ENCODE measurements around the gene BRK1. TPM values are rescaled to one million over a fixed set of nuclear protein-coding genes. Genes with fewer than 3 reads are reported as not detected.
A peak's percentile ranks its signal among the peaks of the same experiment; 100 is the strongest.

Gene BRK1
- total and polyA plus RNA-seq, 4 donors: 28.3 to 82.2 (median 67.9) TPM

- DNase-seq (ENCODE audit: low spot score): no peak
- WGBS: 67% methylated on average over 28 of the region's 28 CpGs
- no peaks in the 10 kb centered on the region for H3K4me1 ChIP-seq (ENCODE audit: control insufficient read depth in 4 of 4, insufficient read depth in 4 of 4, low read length in 3 of 4)
- H3K27ac ChIP-seq (ENCODE audit: low read depth in 1 of 2, low read length in 2 of 2): no peak within 1 kb of the TSS
- H3K9ac ChIP-seq (ENCODE audit: low read depth in 1 of 2, low read length in 2 of 2): no peak within 1 kb of the TSS
- no peak within 1 kb of the TSS for H3K4me3 ChIP-seq (ENCODE audit: low read depth in 1 of 3, low read length in 3 of 3)
- H3K36me3 ChIP-seq (ENCODE audit: control insufficient read depth in 4 of 4, insufficient read depth in 3 of 4, low read depth in 1 of 4, low read length in 3 of 4): no peaks in the 10 kb centered on the region
- no peak for TF ChIP-seq NR2F2 (IDR thresholded peaks at IDR 0.05)
- no peak for TF ChIP-seq EGR1 (IDR thresholded peaks at IDR 0.05; ENCODE audit: low read depth in 2 of 2)
- TF ChIP-seq RAD21 (IDR thresholded peaks at IDR 0.05): no peak
- TF ChIP-seq TAF1 (conservative IDR thresholded peaks at IDR 0.05): no peak
- TF ChIP-seq CTCF (IDR thresholded peaks at IDR 0.05; ENCODE audit: low read depth, low read length, missing input control): no peak
- no peak for TF ChIP-seq ZBTB33 (IDR thresholded peaks at IDR 0.05)
- TF ChIP-seq MAX (IDR thresholded peaks at IDR 0.05): no peak
- no peak for TF ChIP-seq JUND (IDR thresholded peaks at IDR 0.05)
- TF ChIP-seq REST (IDR thresholded peaks at IDR 0.05): no peak
- no peak for TF ChIP-seq RXRA (IDR thresholded peaks at IDR 0.05)
- TF ChIP-seq FOXA2 (IDR thresholded peaks at IDR 0.05): no peak
- no peak for TF ChIP-seq GABPA (IDR thresholded peaks at IDR 0.05 in 1 of 2, conservative IDR thresholded peaks at IDR 0.05 in 1 of 2)
- TF ChIP-seq SP1 (IDR thresholded peaks at IDR 0.05): no peak
- no peak for TF ChIP-seq HNF4A (conservative IDR thresholded peaks at IDR 0.05)
- no peaks in the 10 kb centered on the region for H3K9me3 ChIP-seq (ENCODE audit: control insufficient read depth in 4 of 4, low read length in 3 of 4)
- no peaks in the 10 kb centered on the region for H3K27me3 ChIP-seq (ENCODE audit: control insufficient read depth in 4 of 4, insufficient read depth in 4 of 4, low read length in 3 of 4)
Measured at GRCh38 chr3:10108091-10108490, 7.4 kb upstream of the BRK1 start, which contains the start of gene FANCD2OS. FANCD2OS (minus strand) TSS chr3:10108255; CDS start chr3:10104774, 3,481 bp downstream.

- under 1% methylated on average over 10 of the region's 10 CpGs for WGBS
- Histone ChIP-seq H3K27ac (ENCODE audit: low read depth in 1 of 2, low read length in 2 of 2) (peak overlapping the region; percentile 43 to 68), H3K9me3 (ENCODE audit: control insufficient read depth in 4 of 4, low read length in 3 of 4) (no peaks in the 10 kb centered on the region), H3K4me3 (ENCODE audit: low read depth in 1 of 3, low read length in 3 of 3) (peak overlapping the region; percentile 80 to 82 (median 81)), H3K9ac (ENCODE audit: low read depth in 1 of 2, low read length in 2 of 2) (peak overlapping the region; percentile 1 to 70), H3K36me3 (ENCODE audit: control insufficient read depth in 4 of 4, insufficient read depth in 3 of 4, low read depth in 1 of 4, low read length in 3 of 4) (peaks cover 0 to 4% (median 1%) of the 10 kb centered on the region in 4 donors), H3K4me1 (ENCODE audit: control insufficient read depth in 4 of 4, insufficient read depth in 4 of 4, low read length in 3 of 4) (peaks cover 3 to 12% (median 10%) of the 10 kb centered on the region in 4 donors), H3K27me3 (ENCODE audit: control insufficient read depth in 4 of 4, insufficient read depth in 4 of 4, low read length in 3 of 4) (no peaks in the 10 kb centered on the region)
- no peak for DNase-seq (ENCODE audit: low spot score)
- TF ChIP-seq RXRA (IDR thresholded peaks at IDR 0.05) (no peak), YY1 (IDR thresholded peaks at IDR 0.05) (no peak), REST (IDR thresholded peaks at IDR 0.05) (no peak)
Measured at GRCh38 chr3:10116138-10116460, 624 bp downstream of the BRK1 start.

Measured in liver (tissue), 9 donors.